Suprapubic skin (tissue), 3 donors: ENCODE data around the gene PANK3.

Experiments used
- EP300 ChIP-seq: sonication (generic); formaldehyde crosslinking; IDR thresholded peaks from one replicate; pipeline ENCODE4 v1.6.1; 2017; ENCODE audit warnings: antibody characterized with exemption
- TF ChIP-seq, protein P1 (sequence below), 2 donors: fragments of 200-600 bp in 1 of 2; fragments of 450-650 bp in 1 of 2; sonication (generic) in 1 of 2; IDR thresholded peaks; one replicate each; pipeline ENCODE4 v1.5.1; 2016 to 2019; ENCODE audit warnings: antibody characterized with exemption in 2 of 2, mild to moderate bottlenecking in 1 of 2, moderate library complexity in 1 of 2

DNA sequence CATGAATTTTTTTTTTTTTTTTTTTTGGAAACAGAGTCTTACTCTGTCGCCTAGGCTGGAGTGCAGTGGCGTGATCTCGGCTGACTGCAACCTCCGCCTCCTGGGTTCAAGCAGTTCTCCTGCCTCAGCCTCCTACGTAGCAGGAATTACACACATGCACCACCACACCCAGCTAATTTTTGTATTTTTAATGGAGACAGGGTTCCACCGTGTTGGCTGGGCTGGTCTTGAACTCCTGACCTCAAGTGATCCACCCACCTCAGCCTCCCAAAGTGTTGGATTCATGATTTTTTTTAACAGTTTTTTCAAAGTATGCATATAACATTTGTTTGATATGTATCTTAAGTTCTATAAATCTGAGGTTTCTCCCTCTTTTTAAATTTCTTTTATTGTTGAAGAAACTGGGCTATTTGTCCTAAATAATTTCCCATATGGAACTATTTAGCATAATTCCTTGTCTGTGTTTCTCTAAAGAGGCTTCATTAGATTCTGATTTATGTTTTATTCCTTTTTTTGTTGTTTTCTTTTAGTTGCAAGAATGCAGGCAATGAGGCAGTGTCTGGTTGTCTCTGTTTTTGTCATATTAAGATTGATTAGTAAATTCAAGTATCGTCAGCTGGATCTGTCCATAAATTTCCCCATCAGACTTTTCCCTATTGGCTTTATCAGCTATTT is 76.5 kb downstream of the PANK3 start:
- TF ChIP-seq, protein P1, sequence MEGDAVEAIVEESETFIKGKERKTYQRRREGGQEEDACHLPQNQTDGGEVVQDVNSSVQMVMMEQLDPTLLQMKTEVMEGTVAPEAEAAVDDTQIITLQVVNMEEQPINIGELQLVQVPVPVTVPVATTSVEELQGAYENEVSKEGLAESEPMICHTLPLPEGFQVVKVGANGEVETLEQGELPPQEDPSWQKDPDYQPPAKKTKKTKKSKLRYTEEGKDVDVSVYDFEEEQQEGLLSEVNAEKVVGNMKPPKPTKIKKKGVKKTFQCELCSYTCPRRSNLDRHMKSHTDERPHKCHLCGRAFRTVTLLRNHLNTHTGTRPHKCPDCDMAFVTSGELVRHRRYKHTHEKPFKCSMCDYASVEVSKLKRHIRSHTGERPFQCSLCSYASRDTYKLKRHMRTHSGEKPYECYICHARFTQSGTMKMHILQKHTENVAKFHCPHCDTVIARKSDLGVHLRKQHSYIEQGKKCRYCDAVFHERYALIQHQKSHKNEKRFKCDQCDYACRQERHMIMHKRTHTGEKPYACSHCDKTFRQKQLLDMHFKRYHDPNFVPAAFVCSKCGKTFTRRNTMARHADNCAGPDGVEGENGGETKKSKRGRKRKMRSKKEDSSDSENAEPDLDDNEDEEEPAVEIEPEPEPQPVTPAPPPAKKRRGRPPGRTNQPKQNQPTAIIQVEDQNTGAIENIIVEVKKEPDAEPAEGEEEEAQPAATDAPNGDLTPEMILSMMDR (IDR thresholded peaks at IDR 0.05), result no peak
- TF ChIP-seq EP300, result no peak
